ENCODE data around the gene FAM120B.

GRCh38 chr6:170358496-170358895 lies 51.9 kb downstream of the FAM120B start:
- TF ChIP-seq GLIS3 (CRISPR knock-in tag; IDR thresholded peaks at IDR 0.05) (no peak), ESRRG (CRISPR knock-in tag; IDR thresholded peaks at IDR 0.05) (no peak), PATZ1 (CRISPR knock-in tag; IDR thresholded peaks at IDR 0.05; ENCODE audit: borderline replicate concordance) (no peak), TOX (CRISPR knock-in tag; IDR thresholded peaks at IDR 0.05; ENCODE audit: borderline replicate concordance) (no peak), RARB (CRISPR knock-in tag; IDR thresholded peaks at IDR 0.05) (no peak), ZNF70 (CRISPR knock-in tag; IDR thresholded peaks at IDR 0.05) (no peak)
